ENCODE data around the gene CCDC167. TPM values are rescaled to one million over a fixed set of nuclear protein-coding genes. Genes with fewer than 3 reads are reported as not detected.

Gene CCDC167
- total RNA-seq, 1 donor from 2014 or later: 73.3 TPM

- intact Hi-C loops (cut with micrococcal nuclease): no loop called here
These were observed 31.3 kb upstream of the CCDC167 start for GRCh38 chr6:37531026-37531425.

GRCh38 chr6:37530297-37530696 is 30.6 kb upstream of the CCDC167 start:
- intact Hi-C loops (cut with micrococcal nuclease): no loop called here

- intact Hi-C loops (cut with micrococcal nuclease): no loop called here
These were observed 28.8 kb upstream of the CCDC167 start for GRCh38 chr6:37528541-37528940.

GRCh38 chr6:37525460-37526357 is 26.0 kb upstream of the CCDC167 start:
- intact Hi-C loops (cut with micrococcal nuclease): no loop called here

- intact Hi-C loops (cut with micrococcal nuclease): no loop called here
These were observed 25.3 kb upstream of the CCDC167 start for GRCh38 chr6:37524970-37525318.

GRCh38 chr6:37524025-37524969 is 24.6 kb upstream of the CCDC167 start:
- intact Hi-C loops (cut with micrococcal nuclease): no loop called here

- intact Hi-C loops (cut with micrococcal nuclease): no loop called here
These were observed 23.7 kb upstream of the CCDC167 start for GRCh38 chr6:37523412-37523811.

- intact Hi-C loops (cut with micrococcal nuclease): no loop called here
These were observed 23.1 kb upstream of the CCDC167 start for GRCh38 chr6:37522836-37523235.

GRCh38 chr6:37521674-37522073 is 22.0 kb upstream of the CCDC167 start:
- intact Hi-C loops (cut with micrococcal nuclease): no loop called here

- intact Hi-C loops (cut with micrococcal nuclease): no loop called here
These were observed 21.2 kb upstream of the CCDC167 start for GRCh38 chr6:37520926-37521325.

- intact Hi-C loops (cut with micrococcal nuclease): no loop called here
These were observed 19.8 kb upstream of the CCDC167 start for GRCh38 chr6:37519461-37519860.

- intact Hi-C loops (cut with micrococcal nuclease): no loop called here
These were observed 18.4 kb upstream of the CCDC167 start for GRCh38 chr6:37518116-37518515.

GRCh38 chr6:37517411-37517812 is 17.7 kb upstream of the CCDC167 start:
- intact Hi-C loops (cut with micrococcal nuclease): loop anchor here (1.0 kb wide), 6 partner anchors 15 to 163 kb away; partner anchors contain the start of gene CMTR1

- intact Hi-C loops (cut with micrococcal nuclease): loop anchor here (1.0 kb wide), 7 partner anchors 15 to 163 kb away; partner anchors contain the start of gene CMTR1
These were observed 17.3 kb upstream of the CCDC167 start for GRCh38 chr6:37516920-37517405.

- intact Hi-C loops (cut with micrococcal nuclease): loop anchor here (1.0 kb wide), 1 partner anchor 31 kb away; no protein-coding TSS in a partner anchor
These were observed 16.6 kb upstream of the CCDC167 start for GRCh38 chr6:37516076-37516919.

GRCh38 chr6:37515712-37516075 is 16.0 kb upstream of the CCDC167 start:
- intact Hi-C loops (cut with micrococcal nuclease): loop anchor here (1.0 kb wide), 1 partner anchor 32 kb away; no protein-coding TSS in a partner anchor

GRCh38 chr6:37514837-37515236 is 15.1 kb upstream of the CCDC167 start:
- intact Hi-C loops (cut with micrococcal nuclease): no loop called here

GRCh38 chr6:37514321-37514771 is 14.7 kb upstream of the CCDC167 start:
- intact Hi-C loops (cut with micrococcal nuclease): no loop called here

GRCh38 chr6:37513576-37513975 is 13.9 kb upstream of the CCDC167 start:
- intact Hi-C loops (cut with micrococcal nuclease): no loop called here

- intact Hi-C loops (cut with micrococcal nuclease): no loop called here
These were observed 13.5 kb upstream of the CCDC167 start for GRCh38 chr6:37513155-37513554.
